A549 (cell line): Measurements from ENCODE around the gene SAA2. TPM values are rescaled to one million over a fixed set of nuclear protein-coding genes. Genes with fewer than 3 reads are reported as not detected.
"Not testable (repeated sequence)": the region's sequence is repeated elsewhere in the genome, so short reads cannot be mapped to it uniquely, and the experiment has no call there.

ENCODE experiments used
- ATAC-seq, 2 experiments: fragments of 200-7000 bp in 1 of 2; fragments of >200 bp in 1 of 2; cut with Nextera tagmentation in 1 of 2; cut with Tn5 transposase in 1 of 2; 3 replicates each; pipeline versions ENCODE4 v1.8.0 to v1.9.1; 2018 to 2020; ENCODE audit warnings: mild to moderate bottlenecking in 1 of 2, moderate library complexity in 1 of 2
- CTCF ChIA-PET: fragments of 300-600 bp; sonication (Branson Sonifier 250); formaldehyde crosslinking; extraction: SDS; loops from one replicate; lab custom pipeline; 2021; ENCODE audit warnings: antibody characterized with exemption, inconsistent platforms; lab: Yijun Ruan, JAX
- POLR2A ChIA-PET: fragments of 350-600 bp; formaldehyde crosslinking; extraction: SDS; loops from one replicate; lab custom pipeline; 2021; ENCODE audit warnings: antibody characterized with exemption, inconsistent platforms; lab: Yijun Ruan, JAX
- DNase-seq, 2 experiments: peaks; one replicate each; pipeline versions ENCODE4 v3.0.0 to v3.0.0-alpha.2; 2011 to 2016; ENCODE audit warnings: low read depth in 1 of 2, low spot score in 1 of 2
- FAIRE-seq: peaks from 2 replicates; lab custom pipeline; 2011; peaks lifted over from hg19 to GRCh38; lab: Jason Lieb, UNC
- H3K27ac ChIP-seq, 2 experiments: fragments of >200 bp; sonication (Bioruptor Twin); formaldehyde crosslinking; 3 replicates each; pipeline ENCODE4 v1.5.1; 2016 to 2017
- H3K4me1 ChIP-seq: fragments of >200 bp; sonication (Bioruptor Twin); formaldehyde crosslinking; 3 replicates; pipeline ENCODE4 v1.6.1; 2016
- H3K4me2 ChIP-seq: fragments of >200 bp; sonication (Bioruptor Twin); formaldehyde crosslinking; 3 replicates; pipeline ENCODE4 v1.6.1; 2016
- H3K4me3 ChIP-seq: fragments of >200 bp; sonication (Bioruptor Twin); formaldehyde crosslinking; 3 replicates; pipeline ENCODE4 v1.5.1; 2016
- H3K9me3 ChIP-seq: fragments of >200 bp; sonication (Bioruptor Twin); formaldehyde crosslinking; 3 replicates; pipeline ENCODE4 v1.6.1; 2016
- CBX2 ChIP-seq: fragments of 200-600 bp; sonication (generic); IDR thresholded peaks from 2 replicates; pipeline ENCODE4 v1.6.1; 2016; ENCODE audit warnings: low read depth, mild to moderate bottlenecking, borderline replicate concordance
- CBX8 ChIP-seq: fragments of 200-600 bp; sonication (generic); IDR thresholded peaks from 2 replicates; pipeline ENCODE4 v1.6.1; 2016
- ELK1 ChIP-seq: fragments of 150-350 bp; IDR thresholded peaks from 2 replicates; pipeline ENCODE4 v1.6.1; 2014; ENCODE audit warnings: low read depth, mild to moderate bottlenecking, low read length
- FOXS1 ChIP-seq: fragments of 250-450 bp; sonication (Bioruptor Pico); IDR thresholded peaks from 2 replicates; pipeline ENCODE4 v1.5.0; 2020; ENCODE audit warnings: mild to moderate bottlenecking, moderate library complexity
- HOXA7 ChIP-seq: fragments of 250-450 bp; sonication (Bioruptor Pico); IDR thresholded peaks from 2 replicates; pipeline ENCODE4 v1.5.0; 2020; ENCODE audit warnings: mild to moderate bottlenecking, moderate library complexity
- HOXB5 ChIP-seq: fragments of 250-450 bp; sonication (Bioruptor Pico); IDR thresholded peaks from 2 replicates; pipeline ENCODE4 v1.5.0; 2020; ENCODE audit warnings: mild to moderate bottlenecking, moderate library complexity
- MAX ChIP-seq: IDR thresholded peaks from 2 replicates; pipeline ENCODE4 v1.6.1; 2012
- MYC ChIP-seq: IDR thresholded peaks from 2 replicates; pipeline ENCODE4 v1.6.1; 2012; ENCODE audit warnings: mild to moderate bottlenecking, inconsistent platforms, low read length, improper control_type of control experiment, borderline replicate concordance
- RFX5 ChIP-seq: fragments of 450-650 bp; IDR thresholded peaks from 2 replicates; pipeline ENCODE4 v1.7.1; 2014; ENCODE audit warnings: antibody characterized with exemption, mild to moderate bottlenecking, moderate library complexity
- TP53 ChIP-seq: fragments of 250-450 bp; sonication (Bioruptor Pico); IDR thresholded peaks from 2 replicates; pipeline ENCODE4 v1.5.0; 2021; ENCODE audit warnings: mild to moderate bottlenecking, moderate library complexity
- USF2 ChIP-seq: fragments of 450-650 bp; IDR thresholded peaks from 2 replicates; pipeline ENCODE4 v1.6.1; 2014; ENCODE audit warnings: antibody characterized with exemption
- ZNF302 ChIP-seq: fragments of 250-450 bp; sonication (Bioruptor Pico); IDR thresholded peaks from 2 replicates; pipeline ENCODE4 v1.9.0; 2021; ENCODE audit warnings: inconsistent platforms, mild to moderate bottlenecking, moderate library complexity
- WGBS: methylation state at CpG from one replicate; pipeline ENCODE4 v1.1.6; 2017; ENCODE audit errors: missing lambda C conversion rate; 5-methylcytosine and 5-hydroxymethylcytosine counted together
- polyA plus RNA-seq, 4 experiments: library from polyadenylated mRNA; depleted of rRNA in 3 of 4; stranded (reverse); fragments of >200 nt; fragmentation: RNase III in 1 of 4; extraction: RNeasy Plus Mini Kit Qiagen cat#74134 plus additional on column Dnase treatment in 1 of 4; gene quantifications; 2 replicates in 3 of 4; 3 replicates in 1 of 4; pipeline ENCODE4 v1.2.3, GENCODE V29; 2011 to 2017

Gene SAA2
- polyA plus RNA-seq, 2 of the 4 experiments (the other 2 are of a cell fraction): 0.09 TPM; not detected in 1

- POLR2A ChIA-PET: interaction anchor here (1.0 kb wide), 1 partner anchor 10 kb away, joined by 3 read pairs; no protein-coding TSS in a partner anchor
- CTCF ChIA-PET: interaction anchor here (1.3 to 2.0 kb wide), 3 partner anchors 10 to 138 kb away, joined by 3 to 8 read pairs (median 5); partner anchors contain the start of gene MRGPRX4
Observed at GRCh38 chr11:18253233-18253632, 4.8 kb upstream of the SAA2 start.

GRCh38 chr11:18247191-18247581 is 1.3 kb downstream of the SAA2 start:
- FAIRE-seq, H3K4me2 ChIP-seq, H3K9me3 ChIP-seq, H3K4me1 ChIP-seq, H3K4me3 ChIP-seq, CTCF ChIA-PET, H3K27ac ChIP-seq, POLR2A ChIA-PET, DNase-seq: not testable (repeated sequence)
- peak in 1 of 2 experiments; percentile 5; a peak in 1 of 6 replicates for ATAC-seq
- WGBS: 45% methylated on average over 5 of the region's 6 CpGs

More at GRCh38 chr11:18253233-18253632, 4.8 kb upstream of the SAA2 start:
- no peak for TF ChIP-seq ELK1
- TF ChIP-seq TP53 (CRISPR knock-in tag): no peak
- no peak for TF ChIP-seq MYC
- no peak for TF ChIP-seq CBX2
- no peak for TF ChIP-seq FOXS1 (CRISPR knock-in tag)
- TF ChIP-seq HOXA7 (CRISPR knock-in tag): no peak
- no peak for TF ChIP-seq USF2
- no peak for TF ChIP-seq ZNF302 (CRISPR knock-in tag)
- no peak for TF ChIP-seq CBX8
- no peak for TF ChIP-seq MAX
- TF ChIP-seq, all 56 proteins: peak for 0
- WGBS: 75% methylated on average over 3 of the region's 3 CpGs
- no peak overlapping the region for H3K4me3 ChIP-seq
- ATAC-seq: peak in 1 of 2 experiments; percentile 25; a peak in 1 of 6 replicates
- no peak for DNase-seq
- FAIRE-seq: no peak
- H3K9me3 ChIP-seq: no peaks in the 10 kb centered on the region
- no peak overlapping the region for H3K27ac ChIP-seq
- H3K4me1 ChIP-seq: no peaks in the 10 kb centered on the region
- no peak overlapping the region for H3K4me2 ChIP-seq

- DNase-seq, H3K9me3 ChIP-seq, H3K4me3 ChIP-seq, H3K4me1 ChIP-seq, H3K27ac ChIP-seq, POLR2A ChIA-PET, H3K4me2 ChIP-seq, FAIRE-seq: not testable (repeated sequence)
- CTCF ChIA-PET: interaction anchor here (0.6 to 1.4 kb wide), 2 partner anchors 11 to 176 kb away, joined by 4 to 5 read pairs; partner anchors contain the start of gene SAA4
- WGBS: 69% methylated on average over 10 of the region's 11 CpGs
- ATAC-seq: peak; percentile 20 to 33; a peak in 3 of 6 replicates
Observed at GRCh38 chr11:18246379-18247190, 1.9 kb downstream of the SAA2 start.

- Histone ChIP-seq H3K4me3 (no peak overlapping the region), H3K9me3 (0 out of 3 replicates have a peak, but pooled peaks cover 5% of the 10 kb centered on the region), H3K4me1 (no peaks in the 10 kb centered on the region), H3K27ac (no peak overlapping the region), H3K4me2 (no peak overlapping the region)
- DNase-seq (no peak), FAIRE-seq (no peak), ATAC-seq (no peak)
- WGBS: 55% methylated on average over 6 of the region's 6 CpGs
- POLR2A ChIA-PET: no interaction called here
- CTCF ChIA-PET: interaction anchor here (1.4 to 1.6 kb wide), 2 partner anchors 9 to 20 kb away, joined by 3 to 4 read pairs; partner anchors contain the start of gene SAA4
- TF ChIP-seq HOXB5 (CRISPR knock-in tag): no peak
- TF ChIP-seq RFX5: no peak
- no peak for TF ChIP-seq ELK1
Observed at GRCh38 chr11:18245396-18245795, 3.1 kb downstream of the SAA2 start.
